GM23338 (cell line): ENCODE results near the gene NDUFAB1. TPM values are rescaled to one million over a fixed set of nuclear protein-coding genes. Genes with fewer than 3 reads are reported as not detected.

Source experiments
- CREB1 ChIP-seq: fragments of 250-450 bp; sonication (Bioruptor Pico); IDR thresholded peaks from 2 replicates; pipeline ENCODE4 v1.5.0; 2020; ENCODE audit warnings: low read depth, mild to moderate bottlenecking, moderate library complexity
- EZH2 ChIP-seq: fragments of 200-600 bp; sonication (generic); IDR thresholded peaks from one replicate; pipeline ENCODE4 v1.8.0; 2017; ENCODE audit warnings: antibody characterized with exemption, mild to moderate bottlenecking, low read depth; ENCODE audit not compliant: unreplicated experiment
- EZH2phosphoT487 ChIP-seq: fragments of 200-600 bp; sonication (generic); IDR thresholded peaks from one replicate; pipeline ENCODE4 v1.8.1; 2018; ENCODE audit warnings: antibody characterized with exemption; ENCODE audit not compliant: unreplicated experiment
- JUNB ChIP-seq: IDR thresholded peaks from one replicate; pipeline ENCODE4 v1.6.1; 2016; ENCODE audit warnings: antibody characterized with exemption; ENCODE audit not compliant: unreplicated experiment
- NANOG ChIP-seq: IDR thresholded peaks from 2 replicates; pipeline ENCODE4 v1.6.1; 2016; ENCODE audit warnings: antibody characterized with exemption, borderline replicate concordance
- POLR2AphosphoS5 ChIP-seq: IDR thresholded peaks from 2 replicates; pipeline ENCODE4 v1.6.1; 2016; ENCODE audit warnings: antibody characterized with exemption, low read depth
- REST ChIP-seq: IDR thresholded peaks from one replicate; pipeline ENCODE4 v1.6.1; 2018; ENCODE audit warnings: antibody characterized with exemption; ENCODE audit not compliant: unreplicated experiment
- polyA plus RNA-seq: library from polyadenylated mRNA; unstranded; fragments of >200 nt; fragmentation: Nextera tagmentation; extraction: Ambion mirVana; gene quantifications from 2 replicates; pipeline ENCODE4 v1.2.1, GENCODE V29; 2016
- total RNA-seq: library from RNA; depleted of rRNA; stranded (reverse); fragments of >200 nt; shearing (Covaris generic); gene quantifications from 2 replicates; pipeline ENCODE4 v1.2.3, GENCODE V29; 2014
- TF ChIP-seq, protein P1 (sequence below): fragments of 250-450 bp; sonication (Bioruptor Pico); IDR thresholded peaks from 2 replicates; pipeline ENCODE4 v1.5.0; 2020; ENCODE audit warnings: mild to moderate bottlenecking, moderate library complexity
- TF ChIP-seq, protein P2 (sequence below), 2 experiments: fragments of 200-600 bp in 1 of 2; sonication (generic) in 1 of 2; conservative IDR thresholded peaks; 2 replicates each; pipeline versions ENCODE4 v1.5.1 to v1.6.1; 2016 to 2017; ENCODE audit warnings: antibody characterized with exemption in 2 of 2, low read depth in 2 of 2, mild to moderate bottlenecking in 2 of 2, moderate library complexity in 1 of 2
- TF ChIP-seq, protein P3 (sequence below): IDR thresholded peaks from 2 replicates; pipeline ENCODE4 v1.6.1; 2016; ENCODE audit warnings: antibody characterized with exemption

NDUFAB1 gene
- total and polyA plus RNA-seq, 2 experiments from 2014 or later, result 136 to 477 TPM

GRCh38 chr16:23624092-23624491 lies 28.0 kb upstream of the NDUFAB1 start (continued):
- TF ChIP-seq, protein P1, sequence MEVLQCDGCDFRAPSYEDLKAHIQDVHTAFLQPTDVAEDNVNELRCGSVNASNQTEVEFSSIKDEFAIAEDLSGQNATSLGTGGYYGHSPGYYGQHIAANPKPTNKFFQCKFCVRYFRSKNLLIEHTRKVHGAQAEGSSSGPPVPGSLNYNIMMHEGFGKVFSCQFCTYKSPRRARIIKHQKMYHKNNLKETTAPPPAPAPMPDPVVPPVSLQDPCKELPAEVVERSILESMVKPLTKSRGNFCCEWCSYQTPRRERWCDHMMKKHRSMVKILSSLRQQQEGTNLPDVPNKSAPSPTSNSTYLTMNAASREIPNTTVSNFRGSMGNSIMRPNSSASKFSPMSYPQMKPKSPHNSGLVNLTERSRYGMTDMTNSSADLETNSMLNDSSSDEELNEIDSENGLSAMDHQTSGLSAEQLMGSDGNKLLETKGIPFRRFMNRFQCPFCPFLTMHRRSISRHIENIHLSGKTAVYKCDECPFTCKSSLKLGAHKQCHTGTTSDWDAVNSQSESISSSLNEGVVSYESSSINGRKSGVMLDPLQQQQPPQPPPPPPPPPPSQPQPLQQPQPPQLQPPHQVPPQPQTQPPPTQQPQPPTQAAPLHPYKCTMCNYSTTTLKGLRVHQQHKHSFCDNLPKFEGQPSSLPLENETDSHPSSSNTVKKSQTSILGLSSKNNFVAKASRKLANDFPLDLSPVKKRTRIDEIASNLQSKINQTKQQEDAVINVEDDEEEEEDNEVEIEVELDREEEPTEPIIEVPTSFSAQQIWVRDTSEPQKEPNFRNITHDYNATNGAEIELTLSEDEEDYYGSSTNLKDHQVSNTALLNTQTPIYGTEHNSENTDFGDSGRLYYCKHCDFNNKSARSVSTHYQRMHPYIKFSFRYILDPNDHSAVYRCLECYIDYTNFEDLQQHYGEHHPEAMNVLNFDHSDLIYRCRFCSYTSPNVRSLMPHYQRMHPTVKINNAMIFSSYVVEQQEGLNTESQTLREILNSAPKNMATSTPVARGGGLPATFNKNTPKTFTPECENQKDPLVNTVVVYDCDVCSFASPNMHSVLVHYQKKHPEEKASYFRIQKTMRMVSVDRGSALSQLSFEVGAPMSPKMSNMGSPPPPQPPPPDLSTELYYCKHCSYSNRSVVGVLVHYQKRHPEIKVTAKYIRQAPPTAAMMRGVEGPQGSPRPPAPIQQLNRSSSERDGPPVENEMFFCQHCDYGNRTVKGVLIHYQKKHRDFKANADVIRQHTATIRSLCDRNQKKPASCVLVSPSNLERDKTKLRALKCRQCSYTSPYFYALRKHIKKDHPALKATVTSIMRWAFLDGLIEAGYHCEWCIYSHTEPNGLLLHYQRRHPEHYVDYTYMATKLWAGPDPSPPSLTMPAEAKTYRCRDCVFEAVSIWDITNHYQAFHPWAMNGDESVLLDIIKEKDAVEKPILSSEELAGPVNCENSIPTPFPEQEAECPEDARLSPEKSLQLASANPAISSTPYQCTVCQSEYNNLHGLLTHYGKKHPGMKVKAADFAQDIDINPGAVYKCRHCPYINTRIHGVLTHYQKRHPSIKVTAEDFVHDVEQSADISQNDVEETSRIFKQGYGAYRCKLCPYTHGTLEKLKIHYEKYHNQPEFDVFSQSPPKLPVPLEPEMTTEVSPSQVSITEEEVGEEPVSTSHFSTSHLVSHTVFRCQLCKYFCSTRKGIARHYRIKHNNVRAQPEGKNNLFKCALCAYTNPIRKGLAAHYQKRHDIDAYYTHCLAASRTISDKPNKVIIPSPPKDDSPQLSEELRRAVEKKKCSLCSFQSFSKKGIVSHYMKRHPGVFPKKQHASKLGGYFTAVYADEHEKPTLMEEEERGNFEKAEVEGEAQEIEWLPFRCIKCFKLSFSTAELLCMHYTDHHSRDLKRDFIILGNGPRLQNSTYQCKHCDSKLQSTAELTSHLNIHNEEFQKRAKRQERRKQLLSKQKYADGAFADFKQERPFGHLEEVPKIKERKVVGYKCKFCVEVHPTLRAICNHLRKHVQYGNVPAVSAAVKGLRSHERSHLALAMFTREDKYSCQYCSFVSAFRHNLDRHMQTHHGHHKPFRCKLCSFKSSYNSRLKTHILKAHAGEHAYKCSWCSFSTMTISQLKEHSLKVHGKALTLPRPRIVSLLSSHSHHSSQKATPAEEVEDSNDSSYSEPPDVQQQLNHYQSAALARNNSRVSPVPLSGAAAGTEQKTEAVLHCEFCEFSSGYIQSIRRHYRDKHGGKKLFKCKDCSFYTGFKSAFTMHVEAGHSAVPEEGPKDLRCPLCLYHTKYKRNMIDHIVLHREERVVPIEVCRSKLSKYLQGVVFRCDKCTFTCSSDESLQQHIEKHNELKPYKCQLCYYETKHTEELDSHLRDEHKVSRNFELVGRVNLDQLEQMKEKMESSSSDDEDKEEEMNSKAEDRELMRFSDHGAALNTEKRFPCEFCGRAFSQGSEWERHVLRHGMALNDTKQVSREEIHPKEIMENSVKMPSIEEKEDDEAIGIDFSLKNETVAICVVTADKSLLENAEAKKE, result no peak
- TF ChIP-seq, protein P2, sequence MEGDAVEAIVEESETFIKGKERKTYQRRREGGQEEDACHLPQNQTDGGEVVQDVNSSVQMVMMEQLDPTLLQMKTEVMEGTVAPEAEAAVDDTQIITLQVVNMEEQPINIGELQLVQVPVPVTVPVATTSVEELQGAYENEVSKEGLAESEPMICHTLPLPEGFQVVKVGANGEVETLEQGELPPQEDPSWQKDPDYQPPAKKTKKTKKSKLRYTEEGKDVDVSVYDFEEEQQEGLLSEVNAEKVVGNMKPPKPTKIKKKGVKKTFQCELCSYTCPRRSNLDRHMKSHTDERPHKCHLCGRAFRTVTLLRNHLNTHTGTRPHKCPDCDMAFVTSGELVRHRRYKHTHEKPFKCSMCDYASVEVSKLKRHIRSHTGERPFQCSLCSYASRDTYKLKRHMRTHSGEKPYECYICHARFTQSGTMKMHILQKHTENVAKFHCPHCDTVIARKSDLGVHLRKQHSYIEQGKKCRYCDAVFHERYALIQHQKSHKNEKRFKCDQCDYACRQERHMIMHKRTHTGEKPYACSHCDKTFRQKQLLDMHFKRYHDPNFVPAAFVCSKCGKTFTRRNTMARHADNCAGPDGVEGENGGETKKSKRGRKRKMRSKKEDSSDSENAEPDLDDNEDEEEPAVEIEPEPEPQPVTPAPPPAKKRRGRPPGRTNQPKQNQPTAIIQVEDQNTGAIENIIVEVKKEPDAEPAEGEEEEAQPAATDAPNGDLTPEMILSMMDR (conservative IDR thresholded peaks at IDR 0.05; ENCODE audit: low read depth in 2 of 2), result no peak
- TF ChIP-seq REST, result no peak
- no peak for TF ChIP-seq EZH2
- TF ChIP-seq POLR2AphosphoS5, result no peak
- TF ChIP-seq, protein P3, sequence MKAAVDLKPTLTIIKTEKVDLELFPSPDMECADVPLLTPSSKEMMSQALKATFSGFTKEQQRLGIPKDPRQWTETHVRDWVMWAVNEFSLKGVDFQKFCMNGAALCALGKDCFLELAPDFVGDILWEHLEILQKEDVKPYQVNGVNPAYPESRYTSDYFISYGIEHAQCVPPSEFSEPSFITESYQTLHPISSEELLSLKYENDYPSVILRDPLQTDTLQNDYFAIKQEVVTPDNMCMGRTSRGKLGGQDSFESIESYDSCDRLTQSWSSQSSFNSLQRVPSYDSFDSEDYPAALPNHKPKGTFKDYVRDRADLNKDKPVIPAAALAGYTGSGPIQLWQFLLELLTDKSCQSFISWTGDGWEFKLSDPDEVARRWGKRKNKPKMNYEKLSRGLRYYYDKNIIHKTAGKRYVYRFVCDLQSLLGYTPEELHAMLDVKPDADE, result no peak
- TF ChIP-seq NANOG, result no peak
- TF ChIP-seq CREB1 (CRISPR knock-in tag), result no peak
- TF ChIP-seq JUNB, result no peak
- no peak for TF ChIP-seq EZH2phosphoT487
